H1 (cell line): ENCODE results near the gene WNT7A. TPM values are rescaled to one million over a fixed set of nuclear protein-coding genes. Genes with fewer than 3 reads are reported as not detected.

Source experiments
- polyA plus RNA-seq, 7 experiments: library from polyadenylated mRNA; depleted of rRNA in 3 of 7; stranded (reverse) in 5 of 7; unstranded in 2 of 7; fragments of >200 nt in 5 of 7; fragments of 200-250 nt in 2 of 7; gene quantifications; 1 replicate in 5 of 7; 2 replicates in 1 of 7; 4 replicates in 1 of 7; pipeline versions ENCODE4 v1.2.1 to v1.2.3, GENCODE V29; 2011 to 2013; ENCODE audit warnings: missing spikeins in 2 of 7, mixed read lengths in 2 of 7
- total RNA-seq: library from RNA; stranded (reverse); fragmentation: NEBNext Ultra II Directional; extraction: Animal tissue kit (Norgen Biotek cat#: 25700); gene quantifications from 2 replicates; pipeline ENCODE4 v1.2.1, GENCODE V29; 2021

The WNT7A gene
- total and polyA plus RNA-seq, 2 of the 8 experiments (the other 6 are each of a cell fraction or from before 2014, with no cell fraction given): 0.02 TPM; not detected in 1

Other genes starting within 250 kb of the WNT7A start
- gene CHCHD4, start 244.8 kb upstream of the WNT7A start, total RNA-seq: 20.6 and 22.3 TPM in 2 replicates
- gene CHCHD4, start 244.8 kb upstream of the WNT7A start, polyA plus RNA-seq (2011; rRNA removed): 10.8 and 15.0 TPM in 2 replicates
- gene TMEM43, start 245.0 kb upstream of the WNT7A start, total RNA-seq: 27.0 and 27.4 TPM in 2 replicates
- 33.7 and 38.2 TPM in 2 replicates for gene TMEM43, start 245.0 kb upstream of the WNT7A start, polyA plus RNA-seq (2011; rRNA removed)